GM12873 (cell line): ENCODE measurements around the gene TOP1.

Experiments used
- CTCF ChIP-seq: IDR thresholded peaks from 2 replicates; pipeline ENCODE4 v1.5.1; 2012; ENCODE audit warnings: low read depth, mild to moderate bottlenecking, moderate library complexity, low read length, control low read depth; ENCODE audit not compliant: insufficient read depth; ENCODE audit errors: missing control alignments

Gene TOP1

GRCh38 chr20:41018153-41018552 lies 10.5 kb upstream of the TOP1 start:
- no peak for TF ChIP-seq CTCF

- no peak for TF ChIP-seq CTCF
Observed at GRCh38 chr20:41023549-41023948, 5.1 kb upstream of the TOP1 start.

DNA sequence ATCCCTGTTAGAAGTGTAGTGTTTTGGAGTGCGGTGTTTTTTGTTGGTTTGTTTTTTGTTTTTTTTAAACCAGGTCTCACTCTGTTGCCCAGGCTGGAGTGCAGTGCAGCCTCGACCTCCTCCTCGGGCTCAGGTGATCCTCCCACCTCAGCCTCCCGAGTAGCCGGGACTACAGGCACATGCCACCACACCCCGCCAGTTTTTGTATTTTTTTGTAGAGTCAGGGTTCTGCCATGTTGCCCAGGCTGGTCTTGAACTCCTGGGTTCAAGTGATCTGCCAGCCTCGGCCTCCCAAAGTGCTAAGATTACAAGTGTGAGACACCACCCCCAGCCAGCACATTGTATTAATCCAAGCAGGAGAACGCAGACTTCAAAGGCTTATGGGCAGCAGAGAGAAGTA lies 1.3 kb upstream of the TOP1 start:
- no peak for TF ChIP-seq CTCF

DNA sequence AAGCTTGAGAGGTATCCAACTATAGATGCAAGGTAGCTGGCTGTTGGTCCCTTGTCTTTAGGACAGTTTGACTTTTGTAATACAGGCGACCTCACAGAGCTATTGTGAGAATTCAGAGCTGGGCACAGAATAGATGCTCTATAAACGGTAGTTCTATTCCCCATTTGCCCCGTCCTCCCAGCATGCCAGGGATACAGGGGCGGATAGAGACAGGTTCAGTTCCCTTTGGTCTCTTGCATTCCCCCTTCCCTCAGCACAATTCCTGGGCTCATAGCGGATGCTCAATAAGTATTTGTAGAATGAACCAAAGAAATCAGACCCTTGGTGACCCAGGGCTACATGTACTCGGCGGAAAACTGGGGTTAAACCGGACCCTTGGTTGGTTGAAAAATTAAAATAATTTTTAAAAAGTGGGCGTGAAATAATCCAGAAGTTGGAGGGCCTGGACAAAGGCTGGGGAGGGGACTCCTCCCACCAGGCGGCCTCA lies 707 bp upstream of the TOP1 start:
- no peak for TF ChIP-seq CTCF

DNA sequence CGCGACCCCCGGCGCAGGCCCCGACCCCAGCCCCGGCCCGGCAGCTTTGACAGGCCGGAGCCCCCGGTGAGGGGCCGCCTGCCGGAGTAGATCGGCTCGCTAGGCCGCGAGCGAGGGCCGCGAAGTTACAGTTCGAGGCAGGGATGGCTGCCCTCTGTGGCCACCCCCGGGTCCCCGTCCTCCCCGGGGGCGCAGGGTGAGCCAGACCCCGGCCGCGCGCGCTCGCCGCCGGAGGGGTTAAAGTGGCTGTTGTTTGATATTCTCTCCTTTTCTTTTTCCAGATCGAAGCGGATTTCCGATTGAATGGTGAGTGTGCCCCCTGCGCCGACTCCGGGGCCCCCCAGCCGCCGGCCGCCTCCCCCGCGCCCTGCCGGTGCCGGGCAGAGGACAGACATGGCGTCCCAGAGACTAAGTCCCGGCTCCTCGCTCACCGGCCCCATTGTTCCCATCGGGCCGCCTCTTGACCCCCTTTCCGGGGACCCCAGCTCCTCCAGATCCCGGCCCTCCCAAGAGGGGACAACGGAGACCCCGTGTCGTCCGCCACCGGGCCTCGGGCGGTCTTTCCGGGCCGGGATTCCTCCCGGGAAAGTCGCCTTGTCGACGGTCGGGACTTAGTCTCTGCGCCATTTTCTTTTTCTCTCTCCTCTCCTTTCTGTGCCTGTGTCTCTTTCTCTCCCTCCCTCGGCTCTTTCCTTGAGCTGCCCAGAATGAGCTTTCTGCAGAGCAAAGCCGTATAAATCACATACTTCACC lies 704 bp downstream of the TOP1 start:
- TF ChIP-seq CTCF = no peak

DNA sequence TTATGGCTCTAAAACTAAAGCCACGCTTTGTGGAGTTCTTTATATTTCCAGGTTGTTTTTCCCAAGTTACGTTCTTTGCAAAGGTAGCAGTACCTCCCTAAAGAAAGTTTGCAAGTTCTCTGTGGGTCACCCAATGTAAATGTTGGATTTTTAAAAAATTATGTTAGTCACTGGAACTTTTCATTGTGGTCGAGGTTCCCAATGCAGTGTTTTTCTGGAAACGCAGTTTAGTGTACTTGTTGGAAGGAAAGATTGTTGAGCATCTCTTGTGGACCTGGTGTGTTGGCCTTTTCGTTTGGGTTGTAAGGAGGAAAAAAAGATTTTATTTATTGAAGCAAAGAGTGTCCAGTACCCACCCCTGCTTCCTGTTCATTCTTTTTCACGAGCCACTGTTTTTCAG lies 1.4 kb downstream of the TOP1 start:
- no peak for TF ChIP-seq CTCF

- TF ChIP-seq CTCF = no peak
Observed at GRCh38 chr20:41030531-41031242, 2.1 kb downstream of the TOP1 start.
